Measurements from ENCODE around the gene GTF2IRD1.
"Not testable (repeated sequence)": the region's sequence is repeated elsewhere in the genome, so short reads cannot be mapped to it uniquely, and the experiment has no call there.

The GTF2IRD1 gene

DNA sequence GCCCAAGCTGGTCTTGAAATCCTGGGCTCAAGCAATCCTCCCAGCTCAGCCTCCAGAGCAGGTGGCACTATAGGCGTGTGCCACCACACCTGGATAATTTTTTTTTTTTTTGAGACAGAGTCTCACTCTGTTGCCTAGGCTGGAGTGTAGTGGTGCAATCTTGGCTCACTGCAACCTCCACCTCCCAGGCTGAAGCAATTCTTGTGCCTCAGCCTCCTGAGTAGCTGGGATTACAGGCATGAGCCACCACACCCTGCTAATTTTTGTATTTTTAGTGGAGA is 16.5 kb upstream of the GTF2IRD1 start:
- DNase-seq: not testable (repeated sequence)

GRCh38 chr7:74438327-74438726 is 15.4 kb upstream of the GTF2IRD1 start:
- no peak for DNase-seq

DNA sequence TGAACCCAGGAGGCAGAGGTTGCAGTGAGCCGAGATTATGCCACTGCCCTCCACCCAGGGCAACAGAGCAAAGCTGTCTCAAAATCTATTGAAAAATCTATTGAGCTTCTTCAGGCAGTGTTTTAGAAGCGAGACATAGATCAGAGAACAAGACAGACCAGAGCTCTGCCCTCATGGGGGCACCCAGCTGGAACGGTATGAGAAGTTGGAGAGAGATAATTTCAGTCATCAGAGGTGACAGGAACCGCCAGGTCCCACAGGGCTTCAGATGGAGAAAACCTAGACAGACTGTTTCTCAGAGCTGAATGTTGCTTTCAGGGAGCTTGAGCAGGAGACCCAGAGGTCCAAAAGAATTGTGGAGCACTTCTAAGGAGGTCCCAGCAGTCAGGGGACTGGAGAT is 14.2 kb upstream of the GTF2IRD1 start:
- DNase-seq: no peak

DNA sequence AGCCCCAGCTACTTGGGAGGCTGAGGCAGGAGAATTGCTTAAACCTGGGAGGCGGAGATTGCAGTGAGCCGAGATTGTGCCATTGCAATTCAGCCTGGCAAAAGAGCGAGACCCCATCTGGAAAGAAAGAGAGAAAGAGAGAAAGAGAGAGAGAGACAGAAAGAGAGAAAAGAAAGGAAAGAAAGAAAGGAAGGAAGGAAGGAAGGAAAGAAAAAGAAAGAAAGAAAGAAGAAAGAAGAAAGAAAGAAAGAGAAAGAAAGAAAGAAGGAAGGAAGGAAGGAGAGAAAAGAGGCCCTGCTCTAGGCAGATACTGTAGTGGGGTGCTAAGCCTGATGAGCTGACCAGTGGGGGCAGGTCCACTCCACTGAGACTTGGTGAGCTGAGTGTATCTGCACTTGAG is 13.6 kb upstream of the GTF2IRD1 start:
- DNase-seq: not testable (repeated sequence)

GRCh38 chr7:74441801-74442200 is 11.9 kb upstream of the GTF2IRD1 start:
- no peak for DNase-seq

GRCh38 chr7:74443543-74444247 is 10.0 kb upstream of the GTF2IRD1 start:
- no peak for DNase-seq

DNA sequence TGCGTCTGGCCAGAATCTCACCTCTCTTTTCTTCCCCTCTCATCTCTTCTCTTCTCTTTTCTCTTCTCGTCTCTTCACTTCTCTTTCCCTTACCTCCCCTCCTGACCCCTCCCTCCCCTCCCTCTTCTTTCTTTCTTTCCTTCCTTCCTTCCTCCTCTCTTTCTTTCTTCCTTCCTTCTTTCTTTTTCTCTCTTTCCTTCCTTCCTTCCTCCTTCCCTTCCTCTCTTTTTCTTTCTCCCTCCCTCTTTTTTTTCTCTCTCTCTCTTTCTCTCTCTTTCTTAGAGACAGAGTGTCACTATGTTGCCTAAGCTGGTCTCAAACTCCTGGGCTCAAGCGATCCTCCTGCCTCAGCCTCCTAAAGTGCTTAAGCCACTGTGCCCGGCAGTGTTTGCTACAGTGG is 4.6 kb upstream of the GTF2IRD1 start:
- no peak for DNase-seq

DNA sequence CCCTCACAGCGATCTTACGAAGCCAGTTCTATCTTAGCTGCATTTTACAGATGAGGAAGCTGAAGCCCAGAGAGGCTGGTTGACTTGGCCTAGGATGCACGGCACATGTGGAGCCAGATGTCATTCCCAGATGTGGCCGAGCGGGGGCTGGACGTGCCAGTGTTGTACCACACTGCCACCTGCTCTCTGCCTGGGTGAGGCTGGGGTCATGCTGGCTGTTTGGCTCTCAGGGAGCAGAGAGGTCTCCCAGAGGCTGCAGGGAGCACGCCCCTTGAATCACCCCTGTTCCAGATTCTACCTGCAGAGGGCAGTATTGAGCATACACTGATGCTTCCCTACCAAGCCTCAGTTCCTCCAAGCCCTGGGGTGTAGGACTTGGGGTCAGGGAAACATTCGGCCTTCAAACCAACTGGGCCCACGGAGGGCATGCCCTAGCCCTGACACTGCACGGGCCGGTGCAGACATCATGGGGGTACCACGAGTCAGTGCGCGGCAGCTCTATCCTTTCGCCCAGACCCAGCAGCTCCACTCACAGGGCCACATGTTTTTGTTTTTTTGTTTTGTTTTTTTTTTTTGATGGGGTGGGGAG is 3.8 kb upstream of the GTF2IRD1 start:
- peak; percentile 17 for DNase-seq

GRCh38 chr7:74452748-74453321 is 871 bp upstream of the GTF2IRD1 start:
- DNase-seq: no peak

DNA sequence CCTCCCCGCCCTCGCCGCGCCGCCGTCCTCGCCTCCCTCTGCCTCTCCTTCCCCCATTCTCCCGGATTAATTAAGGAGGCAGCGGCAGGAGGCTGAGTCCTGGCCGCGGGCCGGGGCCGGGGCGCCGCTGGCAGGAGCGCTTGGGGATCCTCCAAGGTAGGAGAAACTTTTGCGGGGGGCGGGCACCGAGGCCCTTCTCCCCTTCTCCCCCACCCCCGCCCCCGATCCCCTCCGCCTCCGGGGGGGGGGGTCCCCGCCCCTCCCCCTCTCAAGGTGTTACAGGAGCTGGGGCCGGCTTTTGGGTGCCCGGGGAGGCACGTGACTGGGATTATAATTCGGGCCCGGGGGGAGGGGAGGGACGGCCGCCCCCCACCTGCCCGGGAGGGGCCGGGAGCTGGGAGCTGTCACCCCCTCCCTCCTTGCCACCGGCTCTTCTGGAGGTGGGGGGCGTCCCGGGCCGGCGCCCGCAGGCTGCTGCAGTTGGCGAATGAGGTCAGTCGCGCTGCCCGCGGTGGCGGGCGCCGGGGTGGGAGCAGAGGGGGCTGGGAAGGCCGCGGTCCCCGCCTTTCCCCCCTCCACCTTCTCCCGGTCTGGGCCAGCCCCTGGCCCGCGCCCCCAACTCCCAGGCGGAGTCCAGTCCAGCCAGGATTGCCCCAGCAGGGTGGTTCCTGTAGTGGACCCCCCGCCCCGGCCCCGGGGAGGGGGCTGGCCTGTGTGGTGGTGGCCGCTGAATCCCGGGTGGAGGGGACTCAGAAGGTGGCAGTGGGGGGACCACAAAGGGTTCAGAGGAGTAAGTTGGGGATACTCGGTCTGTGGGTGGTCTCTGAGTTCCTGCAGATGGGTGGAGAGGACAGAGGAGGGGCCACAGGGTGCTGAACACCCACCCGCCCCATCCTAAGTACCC is 567 bp downstream of the GTF2IRD1 start:
- DNase-seq: peak; percentile 59

DNA sequence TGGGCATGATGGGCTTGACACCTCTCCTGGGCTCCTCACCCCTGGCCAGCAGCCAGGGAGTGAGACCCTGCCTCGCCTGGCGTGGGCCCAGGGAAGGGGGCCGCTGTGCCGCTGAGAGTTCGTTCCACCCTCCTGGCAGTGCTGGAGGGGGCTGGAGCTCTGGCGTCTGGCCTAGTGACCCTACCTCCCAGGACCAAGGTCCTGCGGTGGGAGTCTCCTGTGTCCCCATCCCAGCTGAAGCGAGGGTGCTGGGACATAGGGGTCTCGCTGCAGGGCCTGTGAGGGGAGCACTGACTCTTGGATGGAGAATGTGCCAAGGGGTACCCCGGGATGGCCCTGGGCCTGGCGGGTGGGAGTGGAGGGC is 1.2 kb downstream of the GTF2IRD1 start:
- no peak for DNase-seq

DNA sequence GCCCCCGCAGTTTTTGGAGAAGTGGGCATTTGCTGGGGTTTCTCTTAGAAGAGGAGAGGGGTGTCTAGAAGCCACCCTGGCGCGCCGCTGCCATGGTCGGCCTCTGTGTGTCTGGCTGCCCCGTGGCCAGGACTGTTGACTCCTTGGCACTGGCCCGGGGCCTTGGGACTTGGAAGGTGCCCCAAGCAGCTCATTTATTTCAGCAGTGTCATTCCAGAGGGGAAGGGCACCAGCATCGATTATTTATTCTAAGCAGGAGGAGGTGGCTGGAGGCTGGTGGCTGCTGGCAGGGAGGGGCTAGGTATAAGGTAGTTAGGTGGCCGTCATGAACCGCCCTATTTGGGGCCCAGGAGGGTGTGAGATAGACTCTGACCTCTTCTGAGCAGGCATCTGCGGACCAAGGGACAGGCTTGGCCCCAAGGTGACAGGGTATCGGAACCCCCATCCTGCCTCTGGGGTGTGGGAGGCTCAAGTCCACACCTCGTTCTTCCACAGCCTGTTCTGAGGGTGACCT is 1.6 kb downstream of the GTF2IRD1 start:
- DNase-seq: peak; percentile 45

GRCh38 chr7:74455928-74456327 is 2.2 kb downstream of the GTF2IRD1 start:
- no peak for DNase-seq

- DNase-seq: no peak
Observed at GRCh38 chr7:74457007-74457406, 3.3 kb downstream of the GTF2IRD1 start.

- no peak for DNase-seq
Observed at GRCh38 chr7:74461970-74462706, 8.4 kb downstream of the GTF2IRD1 start.

- no peak for DNase-seq
Observed at GRCh38 chr7:74462707-74463100, 9.0 kb downstream of the GTF2IRD1 start.

GRCh38 chr7:74464931-74465886 is 11.5 kb downstream of the GTF2IRD1 start:
- DNase-seq: no peak

GRCh38 chr7:74466196-74466813 is 12.6 kb downstream of the GTF2IRD1 start:
- peak; percentile 32 for DNase-seq

GRCh38 chr7:74467876-74468275 is 14.2 kb downstream of the GTF2IRD1 start:
- DNase-seq: no peak

GRCh38 chr7:74470504-74470903 is 16.8 kb downstream of the GTF2IRD1 start:
- no peak for DNase-seq

DNA sequence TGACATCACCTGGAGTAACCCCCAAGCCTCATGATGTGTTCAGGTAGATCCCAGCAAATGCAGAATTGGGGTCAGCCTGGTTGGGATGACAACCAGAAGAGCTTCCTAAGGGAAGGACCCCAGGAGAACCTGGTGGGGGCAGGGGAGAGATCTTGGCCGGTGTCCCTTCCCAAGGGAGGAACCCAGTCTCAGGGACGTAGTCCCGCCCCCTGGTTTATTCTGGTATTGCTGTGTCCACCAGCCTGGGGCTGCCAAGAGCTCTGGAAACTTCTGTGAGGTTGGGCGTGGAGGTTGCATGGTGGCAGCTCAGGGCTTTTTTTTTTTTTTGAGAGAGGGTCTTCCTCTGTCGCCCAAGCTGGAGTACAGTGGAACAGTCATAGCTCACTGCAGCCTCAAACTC is 19.4 kb downstream of the GTF2IRD1 start:
- no peak for DNase-seq

Data from midbrain (tissue), 1 donor.